HCT116 (cell line): ENCODE measurements around the gene PXT1.

Experiments
- CTCF ChIP-seq, 3 experiments: fragments of 200-600 bp in 1 of 3; sonication (generic) in 1 of 3; IDR thresholded peaks in 2 of 3; conservative IDR thresholded peaks in 1 of 3; 2 replicates each; pipeline ENCODE4 v1.5.1; 2012 to 2017; ENCODE audit warnings: low read depth in 2 of 3, low read length in 2 of 3, antibody characterized with exemption in 1 of 3, borderline replicate concordance in 1 of 3, control low read depth in 1 of 3, mild to moderate bottlenecking in 1 of 3, mixed read lengths in 1 of 3, mixed run types in 1 of 3, moderate library complexity in 1 of 3; ENCODE audit not compliant: insufficient read depth in 1 of 3
- EZH2 ChIP-seq: fragments of 200-600 bp; sonication (generic); IDR thresholded peaks from 2 replicates; pipeline ENCODE4 v1.6.1; 2017; ENCODE audit warnings: antibody characterized with exemption, mixed run types
- EZH2phosphoT487 ChIP-seq: fragments of 200-600 bp; IDR thresholded peaks from 2 replicates; pipeline ENCODE4 v1.6.1; 2018; ENCODE audit warnings: antibody characterized with exemption, borderline replicate concordance
- MAX ChIP-seq: IDR thresholded peaks from 2 replicates; pipeline ENCODE4 v1.6.1; 2012
- POLR2A ChIP-seq: IDR thresholded peaks from 2 replicates; pipeline ENCODE4 v1.7.0; 2011; ENCODE audit warnings: borderline replicate concordance; ENCODE audit not compliant: insufficient read depth, insufficient read length; ENCODE audit errors: extremely low read depth
- RAD21 ChIP-seq: IDR thresholded peaks from 2 replicates; pipeline ENCODE4 v1.6.1; 2012; ENCODE audit warnings: low read depth, mild to moderate bottlenecking
- REST ChIP-seq: IDR thresholded peaks from 2 replicates; pipeline ENCODE4 v1.6.1; 2012; ENCODE audit warnings: low read depth

- no peak for TF ChIP-seq REST
- TF ChIP-seq CTCF (IDR thresholded peaks at IDR 0.05 in 2 of 3, conservative IDR thresholded peaks at IDR 0.05 in 1 of 3; ENCODE audit: borderline replicate concordance in 1 of 3, insufficient read depth in 1 of 3, low read depth in 2 of 3, low read length in 2 of 3), result no peak
- TF ChIP-seq EZH2, result no peak
- TF ChIP-seq EZH2phosphoT487, result no peak
- no peak for TF ChIP-seq MAX
- no peak for TF ChIP-seq POLR2A
- TF ChIP-seq RAD21, result no peak
These were observed 93.4 kb downstream of the PXT1 start for GRCh38 chr6:36349240-36349639.
